ENCODE results near the gene NTRK3. TPM values are rescaled to one million over a fixed set of nuclear protein-coding genes. Genes with fewer than 3 reads are reported as not detected.

The NTRK3 gene
- polyA plus RNA-seq, 1 donor from 2014 or later = 42.7 TPM

GRCh38 chr15:88193415-88193814 is 63.1 kb downstream of the NTRK3 start:
- TF ChIP-seq SMC3 (conservative IDR thresholded peaks at IDR 0.05; ENCODE audit: poor library complexity) (no peak), CTCF (IDR thresholded peaks at IDR 0.05; ENCODE audit: poor library complexity, severe bottlenecking) (no peak), TAF1 (IDR thresholded peaks at IDR 0.05; ENCODE audit: low read depth) (no peak), RAD21 (conservative IDR thresholded peaks at IDR 0.05) (no peak)
- Histone ChIP-seq H4K20me1 (ENCODE audit: insufficient read depth) (peaks cover 3% of the 10 kb centered on the region), H3K27ac (ENCODE audit: low read length) (no peak overlapping the region), H3F3A (ENCODE audit: insufficient read depth, low read length, poor library complexity, severe bottlenecking) (no peaks in the 10 kb centered on the region), H3K4me2 (ENCODE audit: low read length) (no peak overlapping the region), H3K27me3 (ENCODE audit: insufficient read depth, low read depth, low read length) (no peaks in the 10 kb centered on the region), H3K9me3 (ENCODE audit: low read length) (no peaks in the 10 kb centered on the region), H3K36me3 (ENCODE audit: insufficient read depth, low read length) (no peaks in the 10 kb centered on the region), H2AFZ (ENCODE audit: low read depth, low read length) (no peak overlapping the region), H3K4me3 (ENCODE audit: low read length) (no peak overlapping the region), H3K9me2 (ENCODE audit: insufficient read depth, low read length) (no peaks in the 10 kb centered on the region), H3K79me2 (replicated peaks; ENCODE audit: insufficient read depth, low read length) (no peaks in the 10 kb centered on the region), H3K9ac (ENCODE audit: low read length) (no peak overlapping the region)

GRCh38 chr15:88191812-88192165 is 64.8 kb downstream of the NTRK3 start:
- H3F3A ChIP-seq (ENCODE audit: insufficient read depth, low read length, poor library complexity, severe bottlenecking) = no peaks in the 10 kb centered on the region
- H4K20me1 ChIP-seq (ENCODE audit: insufficient read depth) = no peaks in the 10 kb centered on the region
- H3K4me3 ChIP-seq (ENCODE audit: low read length) = peak overlapping the region; percentile 6
- TF ChIP-seq EZH2 (IDR thresholded peaks at IDR 0.05; ENCODE audit: borderline replicate concordance, insufficient read depth, low read length, poor library complexity, severe bottlenecking) (no peak), CTCF (IDR thresholded peaks at IDR 0.05; ENCODE audit: poor library complexity, severe bottlenecking) (no peak), MXI1 (conservative IDR thresholded peaks at IDR 0.05; ENCODE audit: poor library complexity, severe bottlenecking) (no peak), TAF1 (IDR thresholded peaks at IDR 0.05; ENCODE audit: low read depth) (no peak), REST (IDR thresholded peaks at IDR 0.05; ENCODE audit: borderline replicate concordance) (no peak), EP300 (conservative IDR thresholded peaks at IDR 0.05; ENCODE audit: poor library complexity, severe bottlenecking) (no peak), SMC3 (conservative IDR thresholded peaks at IDR 0.05; ENCODE audit: poor library complexity) (no peak), POLR2AphosphoS5 (IDR thresholded peaks at IDR 0.05) (no peak), RAD21 (conservative IDR thresholded peaks at IDR 0.05) (no peak)
- no peaks in the 10 kb centered on the region for H3K36me3 ChIP-seq (ENCODE audit: insufficient read depth, low read length)
- H3K9me2 ChIP-seq (ENCODE audit: insufficient read depth, low read length) = no peaks in the 10 kb centered on the region
- H2AFZ ChIP-seq (ENCODE audit: low read depth, low read length) = no peak overlapping the region
- H3K4me2 ChIP-seq (ENCODE audit: low read length) = no peak overlapping the region
- peak overlapping the region; percentile 46 for H3K27ac ChIP-seq (ENCODE audit: low read length)
- H3K27me3 ChIP-seq (ENCODE audit: insufficient read depth, low read depth, low read length) = no peaks in the 10 kb centered on the region
- H3K9ac ChIP-seq (ENCODE audit: low read length) = no peak overlapping the region
- H3K79me2 ChIP-seq (replicated peaks; ENCODE audit: insufficient read depth, low read length) = no peaks in the 10 kb centered on the region
- no peaks in the 10 kb centered on the region for H3K9me3 ChIP-seq (ENCODE audit: low read length)

Measured in neural cell (in vitro differentiated cells).